Measurements from ENCODE around the gene IDH3G. TPM values are rescaled to one million over a fixed set of nuclear protein-coding genes. Genes with fewer than 3 reads are reported as not detected.

Gene IDH3G
- polyA plus RNA-seq, 3 donors: 115 to 201 (median 130) TPM

GRCh38 chrX:153802513-153803045, 8.4 kb upstream of the IDH3G start:
- Histone ChIP-seq H3K9me3 (replicated peaks in 1 of 2; ENCODE audit: control insufficient read depth in 1 of 2, insufficient read depth in 1 of 2, low read length in 2 of 2) (no peaks in the 10 kb centered on the region), H3K4me3 (replicated peaks in 1 of 3; ENCODE audit: low read depth in 2 of 3, low read length in 3 of 3) (no peak overlapping the region), H3K4me1 (ENCODE audit: control insufficient read depth in 1 of 2, insufficient read depth in 2 of 2, low read length in 2 of 2) (no peaks in the 10 kb centered on the region), H3K36me3 (replicated peaks in 1 of 2; ENCODE audit: control insufficient read depth in 1 of 2, insufficient read depth in 2 of 2, low read length in 2 of 2) (peaks cover 12% of the 10 kb centered on the region in 2 donors), H3K79me2 (ENCODE audit: insufficient read depth, low read length) (no peaks in the 10 kb centered on the region), H4K20me1 (ENCODE audit: insufficient read depth, low read length) (no peaks in the 10 kb centered on the region), H3K27me3 (ENCODE audit: control insufficient read depth in 2 of 2, insufficient read depth in 2 of 2, low read length in 2 of 2) (no peaks in the 10 kb centered on the region), H2AFZ (ENCODE audit: insufficient read depth, low read depth, low read length, poor library complexity, severe bottlenecking) (no peak overlapping the region), H3K4me2 (replicated peaks; ENCODE audit: extremely low read depth, low read length, poor library complexity, severe bottlenecking) (no peak overlapping the region), H3K27ac (ENCODE audit: low read depth in 1 of 2, low read length in 2 of 2) (no peak overlapping the region), H3K9ac (ENCODE audit: insufficient read depth, low read length, poor library complexity, severe bottlenecking) (no peak overlapping the region)
- no peaks in the 10 kb centered on the region for H3K4me1 Mint-ChIP-seq
- TF ChIP-seq CTCF (IDR thresholded peaks at IDR 0.05): no peak
- intact Hi-C loops (cut with micrococcal nuclease): no loop called here
- no peak for DNase-seq
- peaks cover 10 to 22% of the 10 kb centered on the region in 2 donors for H3K36me3 Mint-ChIP-seq
- peak overlapping the region in 1 of 7 donors; percentile 58 for H3K27ac Mint-ChIP-seq
- no peak overlapping the region for H3K4me3 Mint-ChIP-seq
- WGBS (ENCODE audit: insufficient coverage): 0% methylated on average over 2 of the region's 14 CpGs
- H3K27me3 Mint-ChIP-seq (ENCODE audit: low read depth in 3 of 3): peaks cover 6 to 27% (median 17%) of the 10 kb centered on the region in 3 donors
- H3K9me3 Mint-ChIP-seq: peaks cover 0 to 31% (median 9%) of the 10 kb centered on the region in 7 donors

GRCh38 chrX:153801669-153802068, 7.5 kb upstream of the IDH3G start:
- intact Hi-C loops (cut with micrococcal nuclease): no loop called here
- WGBS (ENCODE audit: insufficient coverage): 93% methylated on average over 5 of the region's 8 CpGs

More at GRCh38 chrX:153801669-153802068, 7.5 kb upstream of the IDH3G start:
- H3K4me2 ChIP-seq (replicated peaks; ENCODE audit: extremely low read depth, low read length, poor library complexity, severe bottlenecking): no peak overlapping the region
- no peak overlapping the region for H3K4me3 Mint-ChIP-seq
- no peaks in the 10 kb centered on the region for H3K4me1 Mint-ChIP-seq
- no peak overlapping the region for H3K4me3 ChIP-seq (replicated peaks in 1 of 3; ENCODE audit: low read depth in 2 of 3, low read length in 3 of 3)
- H4K20me1 ChIP-seq (ENCODE audit: insufficient read depth, low read length): no peaks in the 10 kb centered on the region
- H3K27me3 Mint-ChIP-seq (ENCODE audit: low read depth in 3 of 3): peaks cover 6 to 25% (median 17%) of the 10 kb centered on the region in 3 donors
- no peaks in the 10 kb centered on the region for H3K27me3 ChIP-seq (ENCODE audit: control insufficient read depth in 2 of 2, insufficient read depth in 2 of 2, low read length in 2 of 2)
- H3K27ac Mint-ChIP-seq: no peak overlapping the region
- no peaks in the 10 kb centered on the region for H3K79me2 ChIP-seq (ENCODE audit: insufficient read depth, low read length)
- H2AFZ ChIP-seq (ENCODE audit: insufficient read depth, low read depth, low read length, poor library complexity, severe bottlenecking): no peak overlapping the region
- no peak overlapping the region for H3K27ac ChIP-seq (ENCODE audit: low read depth in 1 of 2, low read length in 2 of 2)
- no peak for DNase-seq
- no peak for TF ChIP-seq CTCF (IDR thresholded peaks at IDR 0.05)
- peaks cover 13 to 30% of the 10 kb centered on the region in 2 donors for H3K36me3 Mint-ChIP-seq
- H3K9me3 ChIP-seq (replicated peaks in 1 of 2; ENCODE audit: control insufficient read depth in 1 of 2, insufficient read depth in 1 of 2, low read length in 2 of 2): no peaks in the 10 kb centered on the region
- H3K9ac ChIP-seq (ENCODE audit: insufficient read depth, low read length, poor library complexity, severe bottlenecking): no peak overlapping the region
- H3K36me3 ChIP-seq (replicated peaks in 1 of 2; ENCODE audit: control insufficient read depth in 1 of 2, insufficient read depth in 2 of 2, low read length in 2 of 2): peaks cover 19 to 21% of the 10 kb centered on the region in 2 donors
- H3K9me3 Mint-ChIP-seq: peaks cover 0 to 40% (median 10%) of the 10 kb centered on the region in 7 donors
- H3K4me1 ChIP-seq (ENCODE audit: control insufficient read depth in 1 of 2, insufficient read depth in 2 of 2, low read length in 2 of 2): no peaks in the 10 kb centered on the region
